Glomerular endothelial cell (primary cell): ENCODE measurements around the gene SLC7A14. TPM values are rescaled to one million over a fixed set of nuclear protein-coding genes. Genes with fewer than 3 reads are reported as not detected.
"Not testable (repeated sequence)": the region's sequence is repeated elsewhere in the genome, so short reads cannot be mapped to it uniquely, and the experiment has no call there.

ENCODE experiments used
- DNase-seq: peaks from one replicate; pipeline ENCODE4 v3.0.0-alpha.2; 2011; ENCODE audit warnings: low read depth, low spot score; ENCODE audit errors: extremely low read depth
- total RNA-seq: library from RNA; depleted of rRNA; stranded (reverse); fragments of >200 nt; gene quantifications from 2 replicates; pipeline ENCODE4 v1.2.3, GENCODE V29; 2015

The SLC7A14 gene
- total RNA-seq, 1 donor from 2014 or later, result 0.70 TPM

GRCh38 chr3:170598091-170598502 lies 12.2 kb upstream of the SLC7A14 start:
- DNase-seq, result no peak

- no peak for DNase-seq
Observed at GRCh38 chr3:170594528-170594927, 8.7 kb upstream of the SLC7A14 start.

- no peak for DNase-seq
Observed at GRCh38 chr3:170593634-170594033, 7.8 kb upstream of the SLC7A14 start.

GRCh38 chr3:170589113-170589512 lies 3.2 kb upstream of the SLC7A14 start:
- DNase-seq, result no peak

GRCh38 chr3:170585008-170585936 lies 603 bp downstream of the SLC7A14 start:
- DNase-seq, result no peak

- peak; percentile 23 for DNase-seq
Observed at GRCh38 chr3:170584585-170585007, 1.3 kb downstream of the SLC7A14 start.

- no peak for DNase-seq
Observed at GRCh38 chr3:170579646-170580045, 6.2 kb downstream of the SLC7A14 start.

- DNase-seq, result no peak
Observed at GRCh38 chr3:170572665-170573253, 13.1 kb downstream of the SLC7A14 start.

- not testable (repeated sequence) for DNase-seq
Observed at GRCh38 chr3:170567598-170567997, 18.3 kb downstream of the SLC7A14 start.

- DNase-seq, result no peak
Observed at GRCh38 chr3:170566413-170566812, 19.5 kb downstream of the SLC7A14 start.

GRCh38 chr3:170565495-170565894 lies 20.4 kb downstream of the SLC7A14 start:
- DNase-seq, result no peak

- DNase-seq, result no peak
Observed at GRCh38 chr3:170564664-170565063, 21.2 kb downstream of the SLC7A14 start.

GRCh38 chr3:170563712-170564423 lies 22.0 kb downstream of the SLC7A14 start:
- DNase-seq, result peak; percentile 37

- DNase-seq, result no peak
Observed at GRCh38 chr3:170562080-170562479, 23.8 kb downstream of the SLC7A14 start.

- no peak for DNase-seq
Observed at GRCh38 chr3:170560717-170561382, 25.0 kb downstream of the SLC7A14 start.

- DNase-seq, result no peak
Observed at GRCh38 chr3:170560296-170560695, 25.6 kb downstream of the SLC7A14 start.

- DNase-seq, result no peak
Observed at GRCh38 chr3:170558427-170558826, 27.4 kb downstream of the SLC7A14 start.

GRCh38 chr3:170555329-170555728 lies 30.5 kb downstream of the SLC7A14 start:
- no peak for DNase-seq

- no peak for DNase-seq
Observed at GRCh38 chr3:170553788-170554757, 31.8 kb downstream of the SLC7A14 start.

GRCh38 chr3:170551252-170551651 lies 34.6 kb downstream of the SLC7A14 start:
- no peak for DNase-seq
